Brain pericyte (primary cell): ENCODE data around the gene SORCS2.

ENCODE experiments used
- DNase-seq: peaks from one replicate; pipeline ENCODE4 v3.0.0-alpha.2; 2012; ENCODE audit warnings: low read depth, low spot score

Gene SORCS2

GRCh38 chr4:7323872-7324650 is 131.7 kb downstream of the SORCS2 start:
- DNase-seq, result no peak

GRCh38 chr4:7324651-7325121 is 132.3 kb downstream of the SORCS2 start:
- no peak for DNase-seq

GRCh38 chr4:7325541-7325940 is 133.2 kb downstream of the SORCS2 start:
- DNase-seq, result no peak

- no peak for DNase-seq
These were observed 134.0 kb downstream of the SORCS2 start for GRCh38 chr4:7326306-7326692.

- DNase-seq, result no peak
These were observed 134.5 kb downstream of the SORCS2 start for GRCh38 chr4:7326693-7327340.

GRCh38 chr4:7327341-7327885 is 135.1 kb downstream of the SORCS2 start:
- no peak for DNase-seq

- DNase-seq, result no peak
These were observed 136.0 kb downstream of the SORCS2 start for GRCh38 chr4:7328162-7328912.

GRCh38 chr4:7328913-7329638 is 136.7 kb downstream of the SORCS2 start:
- DNase-seq, result peak; percentile 68

GRCh38 chr4:7330031-7330596 is 137.8 kb downstream of the SORCS2 start:
- DNase-seq, result no peak

GRCh38 chr4:7330811-7331681 is 138.7 kb downstream of the SORCS2 start:
- DNase-seq, result no peak

GRCh38 chr4:7331682-7332000 is 139.3 kb downstream of the SORCS2 start:
- DNase-seq, result no peak

- DNase-seq, result no peak
These were observed 140.1 kb downstream of the SORCS2 start for GRCh38 chr4:7332216-7333023.

GRCh38 chr4:7333024-7333780 is 140.9 kb downstream of the SORCS2 start:
- DNase-seq, result no peak

GRCh38 chr4:7333801-7334421 is 141.6 kb downstream of the SORCS2 start:
- no peak for DNase-seq

- DNase-seq, result no peak
These were observed 142.4 kb downstream of the SORCS2 start for GRCh38 chr4:7334521-7335275.

GRCh38 chr4:7335344-7336066 is 143.2 kb downstream of the SORCS2 start:
- no peak for DNase-seq

GRCh38 chr4:7336067-7336569 is 143.8 kb downstream of the SORCS2 start:
- no peak for DNase-seq
